IPS-NIHi7 (cell line): ENCODE measurements around the gene UNC5B.
A peak's percentile ranks its signal among the peaks of the same experiment; 100 is the strongest.

Experiments
- DNase-seq: peaks from one replicate; pipeline ENCODE4 v3.0.0; 2012; ENCODE audit warnings: mixed read lengths; ENCODE audit errors: extremely low spot score

Gene UNC5B

GRCh38 chr10:71300555-71301370, 88.4 kb downstream of the UNC5B start:
- DNase-seq, result no peak

- no peak for DNase-seq
Observed at GRCh38 chr10:71301371-71301916, 89.1 kb downstream of the UNC5B start.

DNA sequence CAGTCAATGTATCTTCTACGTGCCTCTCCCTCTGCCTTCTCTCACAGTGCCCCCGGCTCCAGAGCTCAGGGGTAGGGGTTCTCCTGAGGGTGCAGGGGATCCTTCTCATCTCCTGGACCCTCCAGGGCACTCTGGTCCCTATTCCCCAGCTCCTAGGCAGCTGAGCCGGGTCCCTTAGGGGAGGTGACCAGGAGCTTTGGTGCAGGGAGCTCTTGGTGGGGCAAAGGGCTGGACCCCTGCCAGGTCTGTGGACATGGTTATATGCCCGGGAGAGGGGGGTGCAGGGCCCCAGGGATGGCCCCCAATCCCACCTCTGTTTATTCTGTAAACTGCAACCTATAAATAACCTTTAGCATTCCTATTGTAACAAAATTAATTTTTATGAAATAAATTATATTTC, 90.1 kb downstream of the UNC5B start:
- no peak for DNase-seq

DNA sequence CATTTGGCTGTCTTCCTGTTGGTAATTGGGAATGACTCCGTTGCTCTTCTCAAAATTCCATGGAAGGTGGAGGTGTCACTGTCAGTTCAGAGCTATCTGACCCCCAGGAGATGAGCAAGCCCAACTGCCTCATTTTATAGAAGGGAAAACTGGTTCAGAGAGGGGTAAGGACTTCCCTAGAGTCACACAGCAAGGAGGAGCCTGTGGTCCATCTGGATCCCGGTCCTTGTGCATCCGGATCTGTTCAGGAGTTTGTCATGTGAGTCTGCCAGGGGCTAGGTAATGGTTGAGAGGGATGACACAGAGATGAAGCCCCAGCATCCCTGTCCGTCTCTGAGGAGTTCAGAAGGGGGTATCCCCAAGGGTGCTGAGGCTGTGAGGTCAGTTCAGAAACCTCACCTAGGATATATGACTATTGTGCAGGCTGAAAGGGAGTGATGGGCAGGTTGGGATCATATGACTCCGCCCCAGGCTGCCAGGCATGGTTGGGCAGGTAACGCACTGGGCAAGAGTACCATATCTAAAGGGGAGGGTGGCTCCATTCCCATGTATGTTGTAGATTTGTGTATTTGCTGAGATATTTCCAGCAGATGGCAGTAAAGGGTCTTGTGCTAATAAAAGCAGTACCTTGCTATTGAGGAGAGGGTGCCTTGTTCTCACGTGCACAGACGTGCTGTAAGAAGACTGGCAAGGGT, 90.7 kb downstream of the UNC5B start:
- DNase-seq, result peak; percentile 56

GRCh38 chr10:71303569-71303907, 91.2 kb downstream of the UNC5B start:
- DNase-seq, result no peak

DNA sequence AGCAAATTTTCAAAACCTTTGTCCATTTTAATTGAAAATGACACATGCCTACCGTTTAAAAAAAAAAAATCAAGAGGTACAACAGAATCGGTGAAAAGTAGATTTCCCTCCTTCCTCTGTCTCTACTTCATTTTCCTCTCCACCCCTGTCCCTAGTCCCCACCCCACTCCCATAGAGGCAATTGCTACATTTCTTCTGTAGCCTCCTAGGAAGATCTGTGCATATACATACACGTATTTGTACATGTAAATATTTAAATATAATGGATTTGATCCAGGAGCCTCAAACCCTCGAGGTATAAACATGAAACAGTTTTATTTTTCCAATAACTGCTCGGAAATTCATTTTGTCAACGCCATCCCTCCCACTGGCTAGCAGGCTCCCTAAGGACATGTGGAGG, 92.5 kb downstream of the UNC5B start:
- no peak for DNase-seq

- DNase-seq, result no peak
Observed at GRCh38 chr10:71306979-71307378, 94.6 kb downstream of the UNC5B start.

DNA sequence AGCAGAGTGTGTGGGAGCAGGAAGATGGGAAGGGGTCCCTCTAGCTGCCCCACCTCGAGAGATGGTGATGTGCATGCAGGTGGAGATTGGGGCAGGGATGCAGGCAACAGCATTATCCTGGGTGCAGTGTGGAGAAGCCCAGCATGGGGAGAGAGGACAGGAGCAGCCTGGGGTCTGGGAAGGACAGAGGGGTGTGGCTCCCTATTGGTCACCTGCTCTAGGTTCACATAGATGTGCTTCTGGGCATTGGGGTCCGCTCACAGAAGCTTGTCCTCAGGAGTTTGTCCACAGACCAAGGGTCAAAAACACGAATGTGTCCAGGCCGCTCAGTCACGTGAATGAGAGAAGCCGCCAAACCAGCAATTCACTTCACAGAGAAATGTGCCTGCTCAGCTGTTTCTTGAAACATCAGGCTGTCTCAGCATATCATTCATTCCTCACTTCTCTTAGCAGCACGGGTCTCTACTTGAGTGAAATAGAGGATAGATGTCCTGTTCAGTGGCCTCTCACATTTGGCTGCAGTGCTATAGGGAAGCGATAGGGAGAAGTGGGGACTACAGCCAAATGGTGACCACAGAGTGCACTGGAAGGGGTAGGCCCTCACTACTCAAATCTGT, 95.2 kb downstream of the UNC5B start:
- DNase-seq, result no peak

GRCh38 chr10:71308244-71308643, 95.9 kb downstream of the UNC5B start:
- DNase-seq, result no peak

DNA sequence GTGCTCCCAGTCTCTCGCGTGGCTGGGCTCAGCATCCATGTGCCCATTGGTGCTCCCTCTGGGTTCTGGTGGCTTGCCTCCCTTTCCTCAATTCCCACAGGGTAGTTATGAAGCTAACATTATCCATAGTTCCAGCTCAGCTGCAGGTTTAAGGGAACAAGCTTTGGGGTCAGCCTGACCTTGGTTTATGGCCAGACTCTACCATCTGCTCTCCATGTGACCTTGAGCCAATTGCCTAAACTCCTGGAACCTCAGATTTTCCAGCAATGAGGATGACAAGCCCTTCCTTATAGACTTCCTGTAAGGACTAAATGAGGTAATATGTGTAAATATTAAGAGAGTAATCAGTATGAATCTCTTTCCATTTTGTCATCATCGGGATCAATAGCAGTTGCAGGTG, 96.6 kb downstream of the UNC5B start:
- DNase-seq, result no peak

DNA sequence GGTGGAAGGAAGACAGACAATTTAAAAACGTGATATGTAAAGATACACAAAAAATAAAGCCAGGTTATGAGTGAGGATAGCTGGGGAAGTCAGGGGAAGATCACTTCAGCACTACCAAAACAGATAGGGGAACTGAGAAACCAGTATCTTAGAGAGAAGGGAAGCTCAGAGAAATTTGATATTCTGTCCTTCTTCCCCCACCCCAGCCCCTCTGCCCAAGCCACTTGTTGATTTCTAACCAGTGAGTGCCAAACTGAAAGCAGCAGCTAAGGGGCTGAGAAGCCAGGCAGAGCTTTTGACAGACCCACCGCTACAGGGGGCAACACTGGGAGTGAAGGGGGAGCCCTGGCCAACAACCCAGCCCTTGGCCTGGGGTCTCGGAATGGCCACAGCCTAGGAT, 97.5 kb downstream of the UNC5B start:
- no peak for DNase-seq

- no peak for DNase-seq
Observed at GRCh38 chr10:71312220-71312619, 99.8 kb downstream of the UNC5B start.

DNA sequence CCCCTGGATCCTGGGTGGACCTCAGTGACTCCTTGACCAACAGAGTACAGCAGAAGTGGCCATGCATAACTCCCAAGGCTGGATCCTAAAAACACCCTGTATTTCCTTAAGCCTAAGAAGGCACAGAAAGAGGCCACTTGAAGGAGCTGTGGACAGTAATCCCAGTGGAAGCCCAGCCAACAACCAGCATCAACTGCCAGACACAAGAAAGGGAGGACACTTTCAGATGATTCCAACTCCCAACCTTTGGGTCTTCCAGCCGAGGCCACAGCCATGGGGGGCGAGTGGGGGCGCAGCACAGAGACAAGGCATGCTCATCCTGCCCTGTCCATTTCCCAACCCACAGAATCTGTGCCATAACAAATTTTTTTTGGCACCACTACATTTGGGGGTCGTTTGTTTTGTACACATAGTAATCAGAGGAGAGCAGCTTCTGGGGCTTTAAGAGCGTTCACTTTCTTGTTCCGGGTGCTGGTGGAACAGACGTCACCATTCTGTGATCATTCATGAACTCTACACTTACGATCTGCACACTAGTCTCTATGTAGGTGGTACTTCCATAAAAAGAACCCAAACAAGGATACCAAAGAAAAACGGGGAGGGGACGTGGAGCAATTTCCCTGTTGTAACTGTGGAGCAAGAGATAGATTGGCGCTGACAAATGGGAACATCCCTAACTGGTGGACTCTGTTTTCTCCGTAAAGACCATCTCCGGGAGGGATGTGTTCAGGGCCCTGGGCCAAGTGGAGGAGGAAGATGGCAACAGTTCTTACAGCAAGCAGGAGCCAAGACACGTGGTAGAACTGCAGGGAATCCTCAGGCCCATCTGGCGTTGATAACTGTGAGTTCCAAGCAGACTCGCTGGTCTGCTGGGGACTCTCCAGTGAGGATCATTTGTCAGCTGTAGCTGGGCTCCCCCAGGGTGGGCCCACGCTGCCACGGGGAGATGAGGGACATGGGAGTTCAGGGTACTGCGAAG, 100.7 kb downstream of the UNC5B start:
- no peak for DNase-seq

- DNase-seq, result peak; percentile 82
Observed at GRCh38 chr10:71314028-71314693, 101.8 kb downstream of the UNC5B start.

DNA sequence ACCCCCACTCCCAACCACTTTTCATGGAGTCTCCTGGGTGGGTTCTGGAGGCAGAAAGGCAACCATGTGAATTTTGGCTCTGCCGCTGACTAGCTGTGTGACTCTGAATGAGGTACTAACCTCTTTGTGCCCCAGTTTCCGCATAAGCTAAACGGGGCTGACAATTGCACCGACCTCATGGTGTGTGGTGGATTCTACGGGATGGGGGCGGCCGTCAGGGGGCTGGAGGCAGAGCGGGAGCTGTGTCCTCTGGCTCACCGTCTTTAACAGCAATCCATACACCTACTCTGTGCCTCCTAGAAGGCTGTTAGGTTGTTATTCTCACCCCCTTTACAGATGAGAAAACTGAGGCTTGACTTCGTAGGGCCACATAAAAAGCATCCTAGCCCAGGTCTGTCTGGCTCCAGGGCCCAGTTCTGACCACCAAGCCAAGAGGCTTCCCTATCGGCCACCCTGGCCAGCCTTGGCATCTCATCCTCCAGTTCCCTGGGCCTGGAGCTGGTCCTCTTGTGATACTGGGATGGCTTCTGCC, 102.4 kb downstream of the UNC5B start:
- no peak for DNase-seq

DNA sequence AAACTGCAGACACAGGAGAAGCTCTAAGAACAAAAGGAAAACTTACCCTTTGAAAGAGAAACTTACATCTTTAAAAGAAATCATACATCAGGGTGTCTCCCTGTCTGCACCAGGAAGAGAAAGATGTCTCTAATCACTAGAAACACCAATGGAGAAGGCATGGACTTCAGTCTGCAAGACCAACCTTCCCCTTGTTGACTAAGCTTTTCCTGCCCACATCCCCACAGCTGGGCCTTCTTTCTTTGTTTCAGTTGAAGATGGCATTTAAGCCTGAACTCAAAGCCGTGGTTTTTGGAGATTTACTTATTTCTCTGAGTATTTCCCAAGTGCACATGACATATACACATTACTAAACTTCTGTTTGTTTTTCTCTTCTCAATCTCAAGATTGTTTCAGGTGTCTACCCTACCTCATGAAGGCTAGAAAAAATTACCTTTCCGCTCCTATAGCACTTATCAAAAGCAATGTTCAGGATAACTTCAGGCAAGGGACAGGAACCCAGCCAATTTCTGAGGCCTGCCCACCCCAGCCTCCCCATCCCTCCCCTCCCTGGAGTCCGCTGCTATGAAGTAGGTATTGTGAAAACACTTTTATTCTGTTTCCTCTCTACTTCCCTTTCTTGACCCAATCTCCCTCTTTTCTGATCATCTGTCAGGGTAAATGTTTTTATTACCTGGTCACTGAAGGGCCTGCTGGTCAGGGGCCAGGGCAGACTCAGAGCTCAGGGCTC, 103.9 kb downstream of the UNC5B start:
- DNase-seq, result no peak

GRCh38 chr10:71316786-71317160, 104.4 kb downstream of the UNC5B start:
- no peak for DNase-seq

DNA sequence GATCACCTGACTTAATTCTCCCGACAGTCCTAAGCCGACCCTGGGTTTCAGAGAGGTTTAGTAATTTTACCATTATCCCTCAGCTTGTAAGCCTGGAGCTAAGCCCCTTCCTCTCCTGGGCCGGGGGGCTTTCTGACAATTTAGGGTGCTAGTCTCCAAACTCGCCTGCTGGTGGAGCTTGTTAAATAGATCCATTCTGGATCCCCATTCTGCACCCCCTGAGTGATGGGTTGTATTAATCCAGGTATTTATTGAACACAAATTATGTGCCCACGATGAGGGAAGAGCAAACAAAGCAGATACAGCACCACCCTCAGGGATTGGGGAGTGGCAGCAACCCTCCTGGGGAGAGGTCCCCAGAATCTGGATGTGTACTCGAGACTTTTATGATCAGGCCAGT, 105.4 kb downstream of the UNC5B start:
- DNase-seq, result no peak

GRCh38 chr10:71319042-71319799, 106.9 kb downstream of the UNC5B start, which contains the start of gene SLC29A3:
SLC29A3 (plus strand) TSS chr10:71319259; CDS start chr10:71319310, 51 bp downstream.
- peak; percentile 90 for DNase-seq
